ENCODE results near the gene SNCAIP.

DNA sequence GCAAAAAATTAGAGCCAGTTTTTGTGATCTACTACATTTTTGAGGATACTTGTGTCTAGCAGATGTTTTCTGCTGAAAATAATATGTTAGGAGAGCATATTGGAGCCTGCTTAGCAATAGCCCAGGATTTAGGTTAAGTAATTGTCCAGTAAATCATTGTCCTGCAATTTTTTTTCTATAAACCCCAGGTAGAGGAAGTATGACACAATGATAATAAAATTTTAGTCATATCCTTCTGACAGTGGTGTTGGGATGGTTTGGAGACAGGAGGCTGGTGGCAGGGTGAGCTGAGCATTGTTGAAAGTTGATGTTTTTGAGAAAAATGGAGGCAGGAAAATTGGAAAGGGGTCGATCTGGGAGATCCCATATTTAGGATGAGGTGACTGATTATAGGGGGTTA, 3.5 kb downstream of the SNCAIP start:
- TF ChIP-seq POLR2AphosphoS5 (IDR thresholded peaks at IDR 0.05; ENCODE audit: borderline replicate concordance, low read depth, low read length) = no peak
- no peak for TF ChIP-seq EZH2 (IDR thresholded peaks at IDR 0.05)
- no peak for TF ChIP-seq FOXP2 (optimal IDR thresholded peaks at IDR 0.05; ENCODE audit: control extremely low read depth, extremely low read length, insufficient read depth)

Data from SK-N-MC (cell line).